ENCODE data around the gene PYGL. TPM values are rescaled to one million over a fixed set of nuclear protein-coding genes. Genes with fewer than 3 reads are reported as not detected.
A peak's percentile ranks its signal among the peaks of the same experiment; 100 is the strongest.
"Not testable (repeated sequence)": the region's sequence is repeated elsewhere in the genome, so short reads cannot be mapped to it uniquely, and the experiment has no call there.

The PYGL gene
- polyA plus RNA-seq (2014; cell fraction: cytosol; rRNA removed): 4.1 and 8.1 TPM in 2 replicates
- polyA plus RNA-seq (2014; cell fraction: nucleus; rRNA removed): 2.0 and 4.4 TPM in 2 replicates

DNA sequence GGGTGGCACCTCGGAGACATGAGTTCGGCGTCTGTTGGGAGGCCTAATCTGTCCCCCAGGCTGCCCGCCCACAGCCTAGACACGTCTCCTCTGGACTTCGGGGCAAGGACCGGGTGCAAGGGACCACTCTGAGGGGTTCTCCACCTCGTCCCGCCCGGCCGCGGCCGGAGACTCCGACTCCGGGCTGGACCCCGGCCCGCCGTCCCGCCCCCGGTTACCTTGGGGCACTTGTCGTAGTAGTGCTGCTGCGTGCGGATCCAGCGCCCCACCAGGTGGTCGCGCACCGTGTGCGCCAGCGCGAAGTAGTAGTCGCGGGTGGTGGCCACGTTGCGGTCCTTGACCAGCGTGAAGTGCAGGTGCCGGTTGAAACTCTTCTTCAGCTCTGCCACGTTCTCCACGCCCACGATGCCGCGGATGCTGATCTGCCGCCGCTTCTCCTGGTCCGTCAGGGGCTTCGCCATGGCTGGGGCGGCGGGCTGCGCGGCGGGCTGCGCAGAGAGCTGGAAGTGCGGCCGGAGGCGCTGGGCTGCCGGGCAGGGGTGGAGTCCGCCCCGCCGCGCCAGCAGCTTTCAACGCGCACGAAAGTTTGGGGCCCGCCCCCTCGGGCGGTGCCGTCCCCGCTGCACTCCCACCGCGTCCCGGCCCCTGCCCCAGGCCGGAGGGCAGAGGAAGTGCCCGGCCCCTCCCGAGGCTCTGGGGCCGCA, at the start of gene PYGL:
Gene PYGL, minus strand, starts transcription at position 541 of the 704 bp plus-strand sequence. Its CDS starts 80 bp downstream, at position 461.
- DNase-seq (ENCODE audit: low spot score): peak; percentile 28

DNA sequence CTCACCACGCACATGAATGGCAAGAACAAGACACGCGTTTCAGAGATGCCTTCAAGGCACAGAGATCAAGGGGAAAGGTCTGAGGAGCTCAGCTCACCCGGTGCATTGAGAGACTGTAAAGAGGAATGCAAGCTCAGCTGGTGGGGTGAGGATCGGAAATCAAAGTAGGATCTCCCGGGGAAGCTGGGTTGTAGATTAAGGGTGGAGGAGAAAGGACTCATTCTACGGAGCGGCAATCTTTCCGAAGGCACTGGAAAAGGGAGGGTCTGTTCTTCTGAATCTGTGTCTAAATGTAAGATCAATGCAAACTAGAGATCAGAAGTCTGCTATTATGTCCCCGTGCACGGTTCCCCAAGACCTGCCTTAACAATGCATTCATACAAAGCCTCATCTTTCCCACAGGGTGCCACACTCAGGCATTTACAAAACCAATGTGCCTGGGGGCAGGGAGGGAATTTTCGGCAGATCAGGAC, 41.6 kb upstream of the PYGL start:
- DNase-seq (ENCODE audit: low spot score): no peak

DNA sequence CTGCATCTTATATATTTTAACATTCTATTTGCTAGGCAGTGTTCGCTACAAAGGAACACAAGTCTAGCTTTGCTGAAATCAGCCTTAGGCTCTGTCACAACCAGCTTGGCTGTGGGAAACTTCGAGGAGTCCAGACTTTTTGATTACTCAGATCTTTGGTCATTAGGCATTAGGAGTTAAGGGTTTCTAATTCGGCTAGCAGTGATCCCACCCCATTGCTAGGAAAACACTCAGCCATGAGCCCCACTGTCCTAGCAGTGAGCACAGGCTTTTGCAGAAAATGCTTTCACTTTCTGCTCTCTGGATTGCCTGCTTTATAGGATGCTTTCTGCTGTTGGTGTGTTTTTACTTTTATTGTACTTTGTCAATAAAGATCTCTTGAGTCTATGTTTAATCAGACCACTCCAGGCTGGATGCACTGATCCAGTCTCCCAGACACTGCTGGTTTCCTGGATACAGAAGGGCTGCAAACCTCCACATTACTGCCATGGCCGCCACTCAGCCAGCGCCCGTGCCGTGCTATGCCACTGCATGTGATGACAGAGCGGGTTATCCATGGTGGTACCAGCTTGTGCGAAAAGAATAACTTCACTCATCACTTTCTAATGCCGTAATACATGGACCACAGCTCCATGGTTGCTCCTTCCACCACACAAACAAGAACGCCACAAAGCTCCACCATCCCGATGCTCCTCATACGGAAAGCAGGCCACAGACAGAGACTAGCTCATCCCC, 41.0 kb upstream of the PYGL start:
- no peak for DNase-seq (ENCODE audit: low spot score)

DNA sequence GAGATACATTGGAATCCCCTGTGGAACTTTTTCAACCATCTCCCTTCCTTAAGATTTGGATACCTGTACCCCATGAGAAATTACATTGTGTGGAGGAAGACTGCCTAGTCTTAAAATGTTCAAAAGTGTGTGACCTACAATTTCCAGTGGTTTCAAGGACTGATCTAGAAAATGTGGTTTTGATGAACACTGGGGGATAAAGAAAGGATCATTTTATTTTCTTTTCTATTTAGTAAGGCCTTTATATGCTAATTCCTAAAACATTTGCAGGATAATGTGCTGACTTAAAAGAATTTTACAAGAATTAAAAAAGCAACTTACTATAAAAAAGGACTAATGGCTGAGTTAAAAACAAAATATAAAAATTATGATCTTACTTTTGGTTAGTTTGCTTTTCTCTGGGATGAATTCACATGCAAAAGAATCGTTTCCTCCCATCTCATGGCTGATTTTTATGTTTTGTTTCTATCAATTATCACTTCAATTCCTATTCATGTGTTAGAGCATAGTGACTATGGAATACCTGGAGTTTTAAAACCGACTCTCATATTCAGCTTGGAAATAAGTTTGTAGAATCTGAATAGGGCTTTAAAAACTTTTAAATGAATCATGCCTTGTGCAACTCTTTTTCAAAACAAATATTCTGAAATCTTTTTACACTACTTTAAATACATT, 39.9 kb upstream of the PYGL start:
- DNase-seq (ENCODE audit: low spot score): no peak

DNA sequence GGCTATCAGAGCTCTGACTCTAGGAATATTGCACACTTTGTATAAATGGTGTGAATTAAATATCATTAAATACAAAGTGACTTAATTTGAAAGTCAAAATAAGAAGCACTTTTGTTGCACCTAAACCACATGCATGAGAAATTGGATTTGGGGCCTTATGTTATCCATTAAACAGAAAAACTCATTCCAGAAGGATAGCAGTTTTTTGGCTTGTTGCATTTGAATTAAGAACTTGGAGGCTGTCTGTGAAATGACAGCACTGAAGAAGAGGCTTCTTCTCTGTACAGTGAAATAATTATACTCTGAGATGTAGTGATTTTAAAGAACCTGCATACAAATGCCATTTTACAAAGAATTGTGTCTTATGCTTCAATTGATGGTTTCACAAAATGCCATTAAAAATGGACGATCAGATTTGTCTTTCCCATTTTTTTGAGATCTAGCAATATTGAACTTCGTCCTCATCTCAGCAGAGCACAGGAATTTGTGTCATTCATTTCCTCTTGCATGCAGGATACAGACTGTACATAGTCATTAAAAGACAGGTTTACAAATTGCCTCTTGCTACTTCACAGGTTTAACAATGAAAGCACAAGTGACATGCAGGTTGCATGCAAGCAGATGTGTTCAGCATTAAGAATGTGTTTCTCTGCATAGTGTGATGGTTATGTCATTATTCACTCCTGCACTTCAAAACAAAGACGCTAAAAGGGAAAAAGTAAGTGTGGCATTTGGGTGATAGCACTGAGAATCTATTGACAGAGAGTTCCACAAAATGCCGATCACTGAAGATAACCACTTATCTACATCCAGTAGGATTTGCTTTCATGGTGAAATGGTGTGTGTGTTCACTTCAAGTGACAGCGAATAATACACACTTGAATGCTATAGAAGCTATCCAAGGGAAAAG, 35.9 kb upstream of the PYGL start:
- DNase-seq (ENCODE audit: low spot score): no peak

DNA sequence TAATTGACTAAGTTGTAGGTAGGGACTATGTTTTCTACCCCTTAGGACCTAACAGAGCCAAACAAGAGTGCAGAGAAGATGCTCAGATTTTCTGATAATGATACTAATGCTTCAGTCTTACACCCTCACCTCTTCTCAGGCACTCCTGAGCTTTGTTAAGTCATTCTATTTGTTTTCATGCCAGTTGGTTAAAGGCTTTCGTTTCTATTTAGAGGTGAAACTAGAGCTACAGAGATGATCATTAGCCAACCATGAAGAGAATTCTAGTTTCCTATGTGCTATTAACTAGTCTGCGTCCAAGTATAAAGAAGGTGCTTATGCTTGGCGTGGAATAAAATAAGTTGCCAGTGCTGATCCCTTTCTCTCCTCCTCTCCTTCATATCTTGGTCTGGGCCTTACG, 34.6 kb upstream of the PYGL start:
- DNase-seq (ENCODE audit: low spot score): no peak

DNA sequence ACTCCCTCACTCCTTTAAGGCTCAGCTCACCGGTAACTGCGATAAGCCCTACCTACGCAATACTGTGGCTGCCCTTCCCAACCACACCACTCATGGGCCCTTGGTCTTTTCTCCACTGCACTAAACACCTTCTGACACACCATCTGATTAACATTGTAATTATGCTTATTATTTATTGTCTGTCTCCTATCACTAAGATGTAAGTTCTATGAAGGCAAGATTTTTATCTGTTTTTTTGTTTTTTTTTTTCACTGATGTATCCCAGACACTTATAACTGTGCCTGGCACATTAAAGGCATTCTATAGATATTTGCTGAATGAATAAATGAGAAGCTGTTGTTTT, 34.2 kb upstream of the PYGL start:
- peak; percentile 57 for DNase-seq (ENCODE audit: low spot score)

DNA sequence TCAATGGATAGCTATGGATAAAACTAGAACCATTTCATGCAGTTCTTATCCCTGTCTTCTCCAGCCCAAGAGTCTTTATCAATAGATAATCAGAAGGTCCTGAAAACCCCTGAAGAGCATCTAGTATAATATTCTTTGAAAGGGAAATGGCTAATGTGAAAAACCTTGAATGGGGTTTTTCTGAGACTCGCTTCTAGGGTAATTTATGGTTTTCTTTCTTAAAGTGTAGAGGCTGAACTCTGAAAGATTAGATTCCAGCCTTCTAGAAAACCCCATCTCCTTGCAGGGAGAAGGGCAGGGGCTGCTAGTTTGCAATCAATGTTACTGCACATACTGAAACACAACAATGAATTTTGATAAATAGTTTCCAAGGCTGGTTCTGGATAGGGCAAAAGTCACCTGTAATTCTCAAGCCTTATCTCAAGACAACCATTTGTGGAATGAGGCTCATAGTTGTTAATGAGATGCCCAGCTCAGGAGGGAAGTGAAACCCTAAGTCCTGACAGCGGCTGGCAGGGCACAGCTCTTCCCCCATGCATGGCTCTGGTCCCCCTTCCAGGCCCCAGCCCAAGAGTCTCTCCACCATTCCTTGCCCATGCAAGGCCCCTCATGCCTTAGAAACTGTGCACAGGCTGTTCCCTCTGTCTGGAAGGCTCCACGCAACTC, 33.7 kb upstream of the PYGL start:
- DNase-seq (ENCODE audit: low spot score): no peak

DNA sequence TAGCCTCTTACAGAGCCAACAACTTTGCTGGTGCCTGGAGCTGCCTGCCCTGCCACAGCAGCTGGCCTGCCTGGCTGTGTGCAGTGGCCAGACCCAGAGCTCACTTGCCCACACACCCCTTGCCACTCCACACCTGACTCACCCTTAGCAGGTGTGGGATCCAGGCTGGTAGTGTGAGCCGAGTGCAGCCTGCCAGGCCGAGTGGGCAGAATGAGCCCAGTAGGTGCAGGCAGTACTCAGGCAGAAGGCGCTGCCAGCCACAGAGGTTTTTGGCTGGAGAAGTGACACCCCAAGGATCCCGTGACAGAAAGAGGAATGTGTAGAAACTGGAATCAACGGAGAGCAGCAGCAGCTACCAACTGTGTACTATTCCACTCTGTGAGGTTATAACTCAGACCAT, 29.8 kb upstream of the PYGL start:
- no peak for DNase-seq (ENCODE audit: low spot score)

DNA sequence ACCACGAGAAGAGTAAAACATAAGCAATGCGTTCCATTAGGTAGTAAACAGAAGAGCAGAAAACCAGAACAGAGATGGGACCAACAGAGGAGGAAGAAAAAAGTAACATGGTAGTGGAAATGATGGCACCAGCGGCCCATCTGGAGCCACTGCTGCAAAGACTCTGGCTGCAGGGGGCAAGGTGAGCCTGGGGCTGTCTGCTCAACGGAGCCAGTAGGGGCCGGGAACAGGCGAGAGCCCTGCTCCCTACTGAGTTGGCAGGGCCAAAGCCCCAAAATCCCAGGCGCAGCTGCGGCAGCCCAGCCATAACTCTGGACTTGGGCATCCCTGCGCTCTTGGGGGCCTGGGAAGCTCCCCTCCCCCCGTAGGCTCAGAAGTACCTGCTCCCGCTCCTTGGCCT, 28.5 kb upstream of the PYGL start:
- no peak for DNase-seq (ENCODE audit: low spot score)

DNA sequence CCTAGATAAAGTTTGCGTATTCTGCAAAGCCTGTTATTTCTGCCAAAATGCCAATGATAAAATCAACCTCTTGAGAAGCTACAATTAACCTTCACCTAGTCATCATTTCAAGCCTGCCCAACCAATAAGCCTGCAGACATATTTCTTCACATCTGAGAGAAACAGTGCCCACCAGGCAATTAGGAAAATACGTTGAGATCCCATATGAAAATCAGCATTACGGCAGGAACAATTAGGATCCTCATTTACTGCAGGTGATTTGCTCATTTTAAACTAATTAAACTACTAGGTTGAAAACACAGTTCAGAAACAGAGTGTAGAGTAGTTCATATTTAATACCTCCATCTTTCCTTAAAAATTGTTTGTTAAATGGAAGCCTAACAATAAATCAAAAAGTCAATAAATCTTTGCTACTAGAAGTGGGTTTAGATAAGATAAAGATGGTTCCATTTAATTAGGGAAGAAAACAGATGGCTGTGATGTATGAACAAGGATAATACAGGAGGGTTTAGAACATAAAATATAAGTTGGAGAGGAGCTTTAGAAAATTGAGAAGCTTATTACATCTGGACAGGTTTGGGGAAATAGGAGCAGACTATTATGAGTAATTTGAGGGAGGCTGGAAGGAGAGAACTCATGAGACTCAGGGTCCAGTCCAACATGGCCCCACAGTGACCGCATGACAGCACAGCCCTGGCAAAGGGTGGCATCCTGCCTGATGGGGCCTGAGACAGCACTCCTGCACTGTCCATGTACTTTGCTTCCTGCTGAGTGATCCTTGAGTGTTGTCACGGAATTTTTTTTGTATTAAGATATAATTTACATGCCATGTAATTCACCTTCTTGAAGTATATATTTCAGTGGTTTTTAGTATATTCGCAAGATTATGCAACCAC, 26.9 kb upstream of the PYGL start:
- peak; percentile 68 for DNase-seq (ENCODE audit: low spot score)

DNA sequence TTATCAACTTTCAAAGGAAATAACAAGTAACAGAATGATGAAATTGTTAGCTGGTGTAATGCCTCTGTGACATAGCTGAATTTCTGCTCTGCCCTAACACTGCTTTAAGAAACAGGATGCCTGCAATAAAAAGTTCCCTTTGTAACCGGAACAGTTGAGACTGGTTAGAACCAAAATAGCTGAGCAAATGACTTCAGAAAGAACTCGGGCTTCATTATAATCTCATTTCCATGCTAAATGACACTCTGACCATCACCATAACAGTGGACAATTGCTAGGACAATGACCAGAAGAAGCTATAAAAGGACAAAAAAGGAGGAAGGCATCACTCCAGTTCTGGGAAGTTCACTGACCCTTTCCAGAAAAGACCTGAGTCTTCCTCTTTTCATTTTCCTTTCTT, 23.5 kb upstream of the PYGL start:
- no peak for DNase-seq (ENCODE audit: low spot score)

DNA sequence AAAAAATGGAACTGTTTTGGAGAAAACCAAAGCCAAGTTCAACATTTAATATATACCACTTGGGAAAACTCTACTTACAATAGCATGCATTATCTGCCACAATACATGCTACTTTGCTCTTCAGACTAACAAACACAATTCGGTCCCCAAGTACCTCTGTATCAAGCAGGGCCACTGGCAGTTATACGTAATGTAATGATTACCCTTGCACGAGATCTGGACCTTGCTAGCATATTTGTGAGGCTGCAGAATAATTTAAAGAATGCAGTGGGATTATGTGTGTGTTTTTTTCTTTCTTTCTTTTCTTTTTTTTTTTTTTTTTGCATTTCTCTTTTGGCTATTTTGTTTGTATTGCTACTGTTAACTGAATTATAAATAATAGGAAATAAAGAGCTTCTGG, 22.8 kb upstream of the PYGL start:
- no peak for DNase-seq (ENCODE audit: low spot score)

DNA sequence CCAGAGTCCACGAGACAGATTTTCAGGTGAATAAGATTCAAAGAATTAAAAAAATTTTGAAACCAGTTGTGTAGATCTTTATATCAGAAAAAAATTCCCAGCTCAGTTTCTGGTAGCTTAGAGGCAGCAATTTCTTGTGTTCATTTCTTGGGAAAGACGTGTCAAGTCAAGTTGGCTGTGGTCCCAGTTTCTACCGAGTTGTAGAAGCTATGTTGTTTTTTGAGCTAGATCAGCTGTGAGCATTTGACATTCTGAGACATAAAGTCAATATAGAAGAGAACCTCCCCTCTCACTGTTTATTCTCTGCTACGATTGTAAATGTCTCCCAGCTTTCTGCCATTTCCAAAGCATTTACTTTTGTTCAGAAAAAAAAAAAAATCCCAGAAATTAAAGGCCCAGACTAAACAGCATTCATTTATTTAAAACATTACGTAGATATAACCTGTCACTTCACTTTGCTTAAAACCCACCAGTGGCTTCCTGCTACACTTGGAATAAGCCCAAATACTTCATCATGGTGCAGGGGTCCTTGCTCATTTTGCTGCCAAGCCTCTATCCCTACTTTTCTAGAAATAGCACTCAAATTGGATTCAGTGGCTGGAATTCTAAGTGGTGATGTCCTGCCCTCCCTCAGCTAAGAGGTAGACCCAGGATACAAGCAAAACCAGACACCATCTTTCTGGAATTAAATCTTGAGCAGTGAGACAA, 20.6 kb upstream of the PYGL start:
- DNase-seq (ENCODE audit: low spot score): peak; percentile 43

DNA sequence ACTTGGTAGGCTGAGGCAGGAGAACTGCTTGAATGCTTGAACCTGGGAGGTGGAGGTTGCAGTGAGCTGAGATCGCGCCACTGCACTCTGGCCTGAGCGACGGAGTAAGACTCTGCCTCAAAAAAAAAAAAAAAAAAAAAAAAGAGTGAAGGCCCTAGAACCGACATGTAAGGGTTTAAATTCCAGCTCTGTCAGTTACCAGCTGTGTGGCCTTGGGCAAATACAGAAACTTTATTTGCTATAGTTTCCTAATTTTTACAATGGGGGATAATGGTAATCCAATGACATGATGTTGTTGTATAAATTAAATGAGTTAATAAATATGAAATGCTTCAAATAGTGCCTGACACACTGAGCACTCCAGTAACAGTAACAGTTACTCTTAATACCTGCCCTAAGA, 19.6 kb upstream of the PYGL start:
- DNase-seq (ENCODE audit: low spot score): no peak

DNA sequence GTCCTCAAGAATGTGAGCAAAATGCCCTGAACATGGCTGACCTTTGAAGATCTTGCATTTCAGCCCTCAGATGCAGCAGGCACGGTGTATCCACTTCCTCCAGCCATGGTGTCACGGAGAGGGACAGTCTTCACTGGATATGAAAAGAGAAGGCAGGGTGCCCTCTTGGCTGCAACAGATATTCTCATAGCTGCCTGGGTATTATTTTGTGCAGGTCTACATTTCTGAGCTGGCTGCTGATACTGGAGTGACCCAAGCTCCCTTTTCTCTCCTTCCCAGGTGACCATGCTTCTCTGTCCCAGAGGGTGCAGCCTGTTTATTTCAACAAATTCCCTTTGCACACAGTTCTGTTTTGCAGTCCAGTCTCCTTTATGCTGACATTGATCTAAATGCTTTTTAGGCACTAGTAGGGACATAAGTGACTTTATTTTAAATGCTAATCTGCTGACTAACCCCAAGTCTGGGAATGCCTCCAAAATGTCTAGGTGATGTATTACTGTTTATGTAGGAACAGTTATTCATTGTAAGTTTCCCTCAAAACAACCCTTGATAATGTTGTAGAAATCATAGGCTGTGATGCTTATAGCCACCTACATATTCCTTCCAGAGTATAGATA, 17.4 kb upstream of the PYGL start:
- peak; percentile 20 for DNase-seq (ENCODE audit: low spot score)

DNA sequence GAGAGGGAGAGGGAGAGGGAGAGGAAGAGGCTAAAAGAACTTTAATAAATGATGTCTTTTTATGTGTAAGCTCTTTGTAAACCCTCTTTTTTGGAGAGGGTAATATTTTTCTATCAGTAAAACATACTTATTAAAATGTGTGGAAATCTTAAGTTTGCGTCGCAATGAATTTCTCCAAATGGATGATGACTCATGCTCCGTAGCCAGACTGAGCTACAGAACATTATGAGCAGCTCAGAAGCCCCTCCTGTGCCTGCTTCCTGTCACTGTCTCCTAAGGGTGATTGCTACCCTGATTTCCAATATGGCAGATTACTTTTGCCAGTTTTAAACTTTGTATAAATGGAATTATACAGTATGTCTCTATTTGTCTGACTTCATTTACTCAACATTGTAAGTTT, 13.0 kb upstream of the PYGL start:
- DNase-seq (ENCODE audit: low spot score): no peak

DNA sequence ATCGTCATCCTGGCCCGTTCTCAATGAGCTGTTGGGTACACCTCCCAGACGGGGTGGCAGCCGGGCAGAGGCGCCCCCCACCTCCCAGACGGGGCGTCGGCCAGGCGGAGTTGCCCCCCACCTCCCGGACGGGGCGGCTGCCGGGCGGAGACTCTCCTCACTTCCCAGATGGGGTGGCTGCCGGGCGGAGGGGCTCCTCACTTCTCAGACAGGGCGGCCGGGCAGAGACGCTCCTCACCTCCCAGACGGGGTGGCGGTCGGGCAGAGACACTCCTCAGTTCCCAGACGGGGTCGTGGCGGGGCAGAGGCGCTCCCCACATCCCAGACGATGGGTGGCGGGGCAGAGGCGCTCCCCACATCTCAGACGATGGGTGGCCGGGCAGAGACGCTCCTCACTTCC, 12.1 kb upstream of the PYGL start:
- not testable (repeated sequence) for DNase-seq (ENCODE audit: low spot score)

Measured in SK-N-DZ (cell line).